Subcutaneous adipose tissue (tissue), 4 donors: ENCODE data around the gene C1QTNF5. TPM values are rescaled to one million over a fixed set of nuclear protein-coding genes. Genes with fewer than 3 reads are reported as not detected.

Experiments used
- total RNA-seq, 4 donors: library from RNA; depleted of rRNA; stranded (reverse); fragments of >200 nt; gene quantifications; one replicate each; pipeline ENCODE4 v1.1.0, GENCODE V29; 2016
- TF ChIP-seq, protein P1 (sequence below): fragments of 450-650 bp; IDR thresholded peaks from one replicate; pipeline ENCODE4 v1.5.1; 2016; ENCODE audit warnings: low read depth, mild to moderate bottlenecking, control low read depth, antibody characterized with exemption, moderate library complexity

Gene C1QTNF5
- total RNA-seq, 4 donors from 2014 or later, result 10.6 to 41.2 (median 29.8) TPM

DNA sequence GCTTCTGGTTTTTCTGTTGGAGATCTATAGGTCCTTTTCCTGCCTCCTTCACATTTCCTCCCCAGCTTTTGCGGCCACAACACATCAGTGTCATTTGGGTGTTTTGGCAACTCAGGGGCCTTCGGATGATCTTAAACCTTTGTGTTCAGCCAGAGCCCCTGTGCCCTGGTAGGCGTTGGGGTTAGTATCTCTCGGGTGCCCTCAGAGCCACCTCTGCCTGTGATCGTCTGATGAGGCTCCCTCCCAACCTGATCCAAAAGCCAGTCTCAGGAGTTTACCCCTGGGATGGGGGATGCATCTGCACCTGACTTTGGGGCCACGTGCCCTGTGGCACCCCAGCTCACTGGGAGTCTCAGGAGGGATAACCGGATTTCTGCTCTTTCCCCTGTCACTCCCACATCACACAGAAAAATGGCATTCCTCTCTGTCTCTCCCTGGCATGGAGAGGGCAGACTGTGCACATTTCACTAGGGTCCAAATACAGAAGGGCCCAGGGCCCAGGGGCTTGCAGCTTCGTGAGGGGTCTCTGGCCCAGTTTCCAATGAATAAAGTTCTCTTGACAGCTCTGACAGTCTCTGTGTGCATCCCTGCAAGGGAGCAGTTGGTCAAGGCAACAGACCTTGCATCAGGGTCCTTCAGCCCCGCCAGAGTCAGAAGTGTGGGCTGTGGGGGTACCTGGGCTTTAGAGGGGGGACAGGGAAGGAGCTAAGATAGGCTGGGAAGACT, 3.8 kb downstream of the C1QTNF5 start:
- TF ChIP-seq, protein P1, sequence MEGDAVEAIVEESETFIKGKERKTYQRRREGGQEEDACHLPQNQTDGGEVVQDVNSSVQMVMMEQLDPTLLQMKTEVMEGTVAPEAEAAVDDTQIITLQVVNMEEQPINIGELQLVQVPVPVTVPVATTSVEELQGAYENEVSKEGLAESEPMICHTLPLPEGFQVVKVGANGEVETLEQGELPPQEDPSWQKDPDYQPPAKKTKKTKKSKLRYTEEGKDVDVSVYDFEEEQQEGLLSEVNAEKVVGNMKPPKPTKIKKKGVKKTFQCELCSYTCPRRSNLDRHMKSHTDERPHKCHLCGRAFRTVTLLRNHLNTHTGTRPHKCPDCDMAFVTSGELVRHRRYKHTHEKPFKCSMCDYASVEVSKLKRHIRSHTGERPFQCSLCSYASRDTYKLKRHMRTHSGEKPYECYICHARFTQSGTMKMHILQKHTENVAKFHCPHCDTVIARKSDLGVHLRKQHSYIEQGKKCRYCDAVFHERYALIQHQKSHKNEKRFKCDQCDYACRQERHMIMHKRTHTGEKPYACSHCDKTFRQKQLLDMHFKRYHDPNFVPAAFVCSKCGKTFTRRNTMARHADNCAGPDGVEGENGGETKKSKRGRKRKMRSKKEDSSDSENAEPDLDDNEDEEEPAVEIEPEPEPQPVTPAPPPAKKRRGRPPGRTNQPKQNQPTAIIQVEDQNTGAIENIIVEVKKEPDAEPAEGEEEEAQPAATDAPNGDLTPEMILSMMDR, result no peak

GRCh38 chr11:119335655-119336543, 4.8 kb downstream of the C1QTNF5 start:
- TF ChIP-seq, protein P1, result no peak

GRCh38 chr11:119335091-119335654, 5.5 kb downstream of the C1QTNF5 start:
- TF ChIP-seq, protein P1, result no peak

GRCh38 chr11:119334174-119334930, 6.3 kb downstream of the C1QTNF5 start, which contains the start of gene RNF26:
TSS of gene RNF26 (plus strand) at chr11:119334527. CDS start at chr11:119335123, 596 bp downstream.
- TF ChIP-seq, protein P1, result no peak

DNA sequence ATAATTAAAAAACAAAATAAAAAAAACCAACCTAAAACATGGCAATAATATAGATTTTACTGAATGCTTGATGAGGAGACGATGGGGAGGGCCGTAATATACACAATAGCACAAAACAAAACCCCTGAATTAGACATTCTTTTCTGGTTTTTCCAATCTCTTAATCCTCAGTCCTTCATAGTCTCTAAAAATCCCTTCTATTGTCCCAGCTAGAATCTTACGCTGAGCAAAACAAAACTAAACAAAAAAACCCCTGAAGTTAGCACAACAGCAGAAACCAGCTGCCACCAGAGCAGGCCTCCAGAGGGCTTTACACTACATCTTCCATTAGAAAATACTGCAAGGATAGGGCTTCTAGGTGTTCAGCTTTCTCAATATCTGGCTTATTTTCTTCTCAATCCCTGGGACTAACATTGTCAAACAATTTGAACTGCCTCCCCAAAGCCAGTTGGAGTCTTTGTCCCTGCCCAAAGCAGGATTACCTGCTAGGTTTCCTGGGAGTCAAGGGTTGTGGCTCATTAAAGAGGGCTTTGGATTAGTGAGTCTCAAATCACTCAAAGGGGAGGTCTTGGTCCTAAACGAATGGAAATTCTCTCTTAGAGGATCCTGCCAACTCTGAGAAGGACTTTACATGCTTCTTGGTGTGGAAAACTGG, 8.4 kb downstream of the C1QTNF5 start:
- TF ChIP-seq, protein P1, result no peak

DNA sequence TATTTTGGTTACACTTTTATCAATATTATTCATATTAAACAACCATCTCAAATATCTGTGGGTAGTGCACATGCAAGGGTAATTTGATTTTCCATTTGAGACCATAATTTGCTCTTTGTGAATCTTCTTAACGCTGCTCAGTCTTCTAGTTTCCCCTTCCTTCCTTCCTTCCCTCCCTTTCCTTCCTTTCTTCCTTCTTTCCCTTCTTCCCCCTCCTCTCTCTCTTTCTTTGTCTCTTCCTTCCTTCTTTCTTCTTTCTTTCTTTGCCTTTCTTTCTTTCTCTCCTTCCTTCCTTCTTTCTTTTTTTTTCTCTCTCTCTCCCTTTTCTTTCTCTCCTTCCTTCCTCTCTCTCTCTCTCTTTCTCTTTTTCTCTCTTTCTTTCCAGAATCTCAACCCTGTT, 10.4 kb downstream of the C1QTNF5 start:
- TF ChIP-seq, protein P1, result no peak
